Suprapubic skin (tissue), 4 donors: ENCODE measurements around the gene ZCCHC7.

Experiments
- EP300 ChIP-seq: sonication (generic); formaldehyde crosslinking; IDR thresholded peaks from one replicate; pipeline ENCODE4 v1.6.1; 2017; ENCODE audit warnings: antibody characterized with exemption
- POLR2A ChIP-seq, 2 donors: fragments of 450-650 bp; IDR thresholded peaks; one replicate each; pipeline ENCODE4 v1.6.1; 2017; ENCODE audit warnings: antibody characterized with exemption in 2 of 2, mild to moderate bottlenecking in 2 of 2, moderate library complexity in 2 of 2
- POLR2AphosphoS5 ChIP-seq, 3 donors: sonication (generic); formaldehyde crosslinking; IDR thresholded peaks; one replicate each; pipeline ENCODE4 v1.6.1; 2017; ENCODE audit warnings: antibody characterized with exemption in 3 of 3
- TF ChIP-seq, protein P1 (sequence below), 2 donors: fragments of 200-600 bp in 1 of 2; fragments of 450-650 bp in 1 of 2; sonication (generic) in 1 of 2; IDR thresholded peaks; one replicate each; pipeline ENCODE4 v1.5.1; 2016 to 2019; ENCODE audit warnings: antibody characterized with exemption in 2 of 2, mild to moderate bottlenecking in 1 of 2, moderate library complexity in 1 of 2

DNA sequence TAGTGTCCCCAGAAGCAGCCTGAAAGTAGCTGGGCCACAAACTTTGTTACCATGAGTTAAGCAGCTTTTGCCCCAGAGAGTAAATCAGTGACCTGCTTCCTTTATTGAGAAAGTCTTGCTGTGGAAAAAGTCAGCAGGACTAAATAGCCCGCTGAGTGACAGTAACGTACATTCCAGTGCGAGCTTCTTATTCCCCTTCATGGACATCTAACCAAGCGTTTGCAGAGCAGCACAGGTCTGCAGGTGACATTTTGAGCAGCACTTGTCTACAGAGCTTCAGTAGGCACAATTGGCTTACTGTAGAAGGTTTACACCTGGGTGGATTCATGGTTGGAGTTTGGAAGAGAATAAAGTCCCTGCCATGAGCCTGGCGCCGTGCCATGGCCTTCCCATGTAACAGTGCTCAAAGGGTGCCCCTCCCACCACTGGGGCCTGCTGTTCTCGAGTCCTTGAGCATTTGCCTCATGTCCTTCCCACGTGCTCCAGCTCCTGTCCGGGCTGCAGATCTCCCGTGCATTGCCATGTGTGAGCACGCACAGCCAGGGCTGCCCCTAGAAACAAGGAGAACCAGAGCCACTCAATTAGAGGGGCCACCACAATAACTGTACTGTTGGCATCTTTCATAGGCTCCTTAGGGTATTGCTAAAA lies 260.8 kb downstream of the ZCCHC7 start:
- TF ChIP-seq POLR2A (IDR thresholded peaks at IDR 0.05) (no peak), EP300 (no peak), POLR2AphosphoS5 (IDR thresholded peaks at IDR 0.05) (no peak)
- TF ChIP-seq, protein P1, sequence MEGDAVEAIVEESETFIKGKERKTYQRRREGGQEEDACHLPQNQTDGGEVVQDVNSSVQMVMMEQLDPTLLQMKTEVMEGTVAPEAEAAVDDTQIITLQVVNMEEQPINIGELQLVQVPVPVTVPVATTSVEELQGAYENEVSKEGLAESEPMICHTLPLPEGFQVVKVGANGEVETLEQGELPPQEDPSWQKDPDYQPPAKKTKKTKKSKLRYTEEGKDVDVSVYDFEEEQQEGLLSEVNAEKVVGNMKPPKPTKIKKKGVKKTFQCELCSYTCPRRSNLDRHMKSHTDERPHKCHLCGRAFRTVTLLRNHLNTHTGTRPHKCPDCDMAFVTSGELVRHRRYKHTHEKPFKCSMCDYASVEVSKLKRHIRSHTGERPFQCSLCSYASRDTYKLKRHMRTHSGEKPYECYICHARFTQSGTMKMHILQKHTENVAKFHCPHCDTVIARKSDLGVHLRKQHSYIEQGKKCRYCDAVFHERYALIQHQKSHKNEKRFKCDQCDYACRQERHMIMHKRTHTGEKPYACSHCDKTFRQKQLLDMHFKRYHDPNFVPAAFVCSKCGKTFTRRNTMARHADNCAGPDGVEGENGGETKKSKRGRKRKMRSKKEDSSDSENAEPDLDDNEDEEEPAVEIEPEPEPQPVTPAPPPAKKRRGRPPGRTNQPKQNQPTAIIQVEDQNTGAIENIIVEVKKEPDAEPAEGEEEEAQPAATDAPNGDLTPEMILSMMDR (IDR thresholded peaks at IDR 0.05) = no peak
